CD4-positive, alpha-beta T cell treated with Interferon gamma for 1 hour (primary cell): Measurements from ENCODE around the gene SMC1A.
"Not testable (repeated sequence)": the region's sequence is repeated elsewhere in the genome, so short reads cannot be mapped to it uniquely, and the experiment has no call there.

Experiments used
- DNase-seq: peaks from one replicate; pipeline ENCODE4 v3.0.0-alpha.2; 2020

SMC1A gene

DNA sequence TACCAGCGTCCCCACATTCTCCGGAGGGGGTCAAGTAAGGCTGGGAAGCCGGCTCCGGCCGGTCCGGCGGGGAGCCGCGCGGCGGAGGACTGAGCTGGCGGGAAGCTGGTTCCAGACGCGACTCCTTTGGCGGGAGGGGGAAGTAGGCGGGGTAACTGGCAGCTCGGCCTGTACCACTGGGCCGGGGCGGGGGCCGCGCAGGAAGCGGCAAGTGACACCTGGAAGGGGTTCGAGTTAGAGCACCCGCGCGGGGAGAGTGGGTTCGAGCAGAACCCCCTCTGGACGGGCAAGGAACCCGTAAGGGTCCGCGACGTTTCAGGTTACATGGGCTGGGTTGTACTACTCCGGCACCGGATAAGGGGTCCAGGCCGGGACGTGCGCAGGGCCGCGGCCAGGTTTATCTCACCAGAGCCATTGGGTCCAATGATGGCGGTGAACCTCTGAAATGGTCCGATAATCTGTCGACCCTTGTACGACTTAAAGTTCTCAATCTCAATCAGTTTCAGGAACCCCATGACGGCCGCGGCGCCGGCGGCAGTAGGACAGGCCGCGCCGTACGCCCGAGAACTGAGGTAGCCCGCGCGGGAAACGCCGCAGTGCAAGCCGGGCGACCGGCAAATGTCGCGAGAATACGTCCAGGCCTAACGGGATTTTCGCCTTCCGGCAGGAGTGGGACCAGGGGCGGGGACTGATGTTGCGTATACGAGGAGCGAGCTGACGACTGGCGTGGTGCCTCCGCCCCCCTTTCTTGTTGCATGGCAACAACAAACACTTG, at the start of gene SMC1A:
Gene SMC1A, minus strand, starts transcription at position 569 of the 775 bp plus-strand sequence. Its CDS starts 54 bp downstream, at position 515.
- peak; percentile 100 for DNase-seq

DNA sequence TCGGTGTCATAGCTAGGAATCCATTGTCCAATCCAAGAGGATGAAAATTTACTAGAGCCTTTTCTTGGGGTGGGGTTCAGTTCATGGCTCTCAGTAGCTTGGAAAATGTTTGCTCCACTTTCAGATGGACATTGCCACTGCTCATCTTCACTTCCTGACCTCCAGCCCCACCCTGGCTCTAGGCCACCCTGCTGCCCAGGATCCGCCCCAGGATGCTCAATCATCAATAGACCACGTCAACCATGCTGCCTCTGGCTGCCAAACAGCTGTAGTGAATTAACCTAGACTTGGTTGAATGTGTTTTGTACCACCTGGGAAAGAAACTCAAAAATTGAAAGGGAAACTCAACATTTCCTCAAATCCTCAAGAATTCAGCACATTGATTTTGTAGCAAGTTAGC, 48.9 kb upstream of the SMC1A start:
- DNase-seq: no peak

- not testable (repeated sequence) for DNase-seq
Observed at GRCh38 chrX:53468659-53469058, 46.2 kb upstream of the SMC1A start.

DNA sequence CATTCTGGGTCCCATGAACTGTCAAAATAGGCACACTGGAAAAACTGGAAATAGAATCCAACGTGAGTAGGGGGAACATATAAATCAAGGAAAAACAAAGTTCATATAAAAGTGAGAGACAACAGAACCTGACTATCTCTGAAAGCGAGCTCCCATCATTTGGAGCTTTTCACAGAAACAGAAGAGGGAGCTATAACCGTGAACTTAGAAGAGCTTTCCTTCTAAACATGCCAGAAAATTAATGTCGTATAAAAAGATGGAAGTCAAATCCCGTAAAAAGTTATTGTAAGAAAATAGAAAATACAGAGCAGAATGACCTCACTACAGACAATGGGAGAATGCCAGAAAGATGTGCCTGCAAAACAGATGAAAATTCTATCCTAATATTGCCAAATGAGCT, 35.6 kb upstream of the SMC1A start:
- no peak for DNase-seq

DNA sequence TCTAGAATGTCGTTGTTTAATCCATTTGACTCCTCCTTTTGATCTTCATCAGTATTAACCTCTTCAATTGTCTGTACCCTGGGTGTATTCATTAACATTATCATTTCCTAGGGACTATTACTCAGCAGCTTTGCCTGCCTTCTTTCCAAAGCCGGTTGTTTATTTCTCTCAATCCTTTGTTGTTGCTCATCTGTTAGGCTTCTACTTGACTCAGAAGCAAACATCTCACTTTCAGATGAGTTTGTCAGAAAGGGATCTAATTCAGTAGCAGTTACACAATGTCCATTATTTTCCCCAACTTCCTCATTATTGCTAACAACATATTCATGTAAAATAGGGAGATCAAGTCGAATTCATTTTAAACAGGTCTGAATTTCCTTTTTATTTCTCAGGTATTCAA, 33.8 kb upstream of the SMC1A start:
- DNase-seq: no peak

DNA sequence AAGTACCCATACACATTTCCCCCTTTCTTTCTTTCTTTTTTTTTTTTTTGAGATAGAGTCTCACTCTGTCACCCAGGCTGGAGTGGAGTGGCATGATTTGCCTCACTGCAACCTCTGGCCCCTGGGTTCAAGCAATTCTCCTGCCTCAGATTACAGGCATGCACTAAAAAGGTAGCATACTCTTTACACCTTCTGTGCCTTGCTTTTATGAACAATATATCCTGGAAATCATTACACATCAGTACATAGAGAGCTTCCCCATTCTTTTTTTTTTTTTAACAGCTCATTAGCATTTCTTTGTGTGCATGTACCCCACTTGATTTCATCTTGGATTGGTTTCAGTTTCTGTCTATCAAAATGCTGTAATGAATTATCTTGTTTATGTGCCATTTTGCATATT, 30.4 kb upstream of the SMC1A start:
- no peak for DNase-seq

GRCh38 chrX:53449632-53450031, 27.2 kb upstream of the SMC1A start:
- DNase-seq: no peak

DNA sequence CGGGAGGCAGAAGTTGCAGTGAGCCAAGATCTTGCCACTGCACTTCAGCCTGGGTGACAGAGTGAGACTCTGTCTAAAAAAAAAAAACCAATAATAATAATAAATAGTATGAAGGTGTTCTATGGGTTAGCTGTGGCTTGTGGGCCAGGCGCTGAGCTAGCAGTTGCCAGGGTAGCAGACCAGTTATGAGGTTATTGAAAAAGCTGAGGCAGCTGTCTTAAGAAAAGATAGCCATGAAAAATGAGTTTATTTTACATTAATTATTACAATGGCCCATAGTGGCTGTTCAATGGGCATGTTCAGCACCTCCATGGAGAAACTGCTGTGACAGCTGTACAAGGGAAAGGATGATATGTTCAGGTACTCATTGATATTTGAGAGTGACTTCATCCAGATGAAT, 25.0 kb upstream of the SMC1A start:
- DNase-seq: no peak

DNA sequence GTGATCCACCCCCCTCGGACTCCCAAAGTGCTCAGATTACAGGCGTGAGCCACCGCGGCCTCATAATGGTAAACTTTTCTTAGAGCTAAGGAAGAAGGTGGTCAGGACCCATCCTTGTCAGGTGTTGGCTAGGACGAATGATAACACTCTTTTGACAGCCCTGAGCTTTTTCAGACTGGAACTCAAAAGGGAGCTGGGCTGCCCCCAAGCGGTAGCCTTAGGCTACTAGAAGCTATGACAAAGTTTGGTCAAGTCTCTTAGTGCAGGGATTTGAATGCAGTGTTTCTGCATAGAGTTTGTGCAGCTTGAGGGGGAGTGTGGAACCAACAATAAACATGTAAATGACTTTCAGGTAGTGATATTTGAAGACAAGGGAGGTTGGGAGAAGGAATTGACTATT, 23.5 kb upstream of the SMC1A start:
- DNase-seq: peak; percentile 37

GRCh38 chrX:53442322-53442631, 19.8 kb upstream of the SMC1A start:
- DNase-seq: no peak

DNA sequence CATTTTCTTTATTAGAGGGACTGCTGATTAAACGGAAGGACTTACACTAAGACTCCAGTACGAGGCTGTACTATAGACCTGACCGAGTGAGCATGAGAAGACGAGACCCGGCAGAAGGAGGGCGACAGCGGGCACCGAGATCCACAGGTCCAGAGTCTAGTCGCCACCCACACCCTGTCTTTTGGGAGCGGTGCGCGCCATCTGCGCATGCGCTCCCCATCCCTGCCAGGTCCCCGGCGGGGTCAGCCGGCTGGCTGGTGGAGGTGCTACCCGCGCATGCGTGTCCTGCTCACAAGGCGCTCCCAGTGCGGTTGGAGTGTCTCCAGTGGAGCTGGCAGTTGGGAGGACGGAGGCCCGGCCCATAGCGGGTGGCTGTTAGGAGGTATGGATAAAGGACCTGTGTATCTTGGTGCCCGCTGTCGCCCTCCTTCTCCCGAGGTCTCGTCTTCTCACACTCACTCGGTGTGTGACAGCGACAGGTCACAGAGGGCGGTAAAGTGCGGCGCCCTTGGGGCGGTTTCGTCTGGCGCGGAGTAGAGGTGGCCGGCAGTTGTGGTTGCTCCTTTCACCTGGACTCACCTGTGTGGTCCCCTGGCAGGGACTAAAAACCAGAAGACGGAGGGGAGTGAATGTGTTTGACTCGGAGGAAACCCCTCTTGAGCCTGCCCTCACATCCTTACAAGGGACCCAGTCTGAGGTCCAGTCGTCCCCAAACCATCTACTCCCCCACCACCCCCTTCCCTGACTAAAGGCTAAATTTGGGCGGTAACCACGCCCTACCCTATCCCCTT, 19.3 kb upstream of the SMC1A start:
- peak; percentile 83 for DNase-seq

DNA sequence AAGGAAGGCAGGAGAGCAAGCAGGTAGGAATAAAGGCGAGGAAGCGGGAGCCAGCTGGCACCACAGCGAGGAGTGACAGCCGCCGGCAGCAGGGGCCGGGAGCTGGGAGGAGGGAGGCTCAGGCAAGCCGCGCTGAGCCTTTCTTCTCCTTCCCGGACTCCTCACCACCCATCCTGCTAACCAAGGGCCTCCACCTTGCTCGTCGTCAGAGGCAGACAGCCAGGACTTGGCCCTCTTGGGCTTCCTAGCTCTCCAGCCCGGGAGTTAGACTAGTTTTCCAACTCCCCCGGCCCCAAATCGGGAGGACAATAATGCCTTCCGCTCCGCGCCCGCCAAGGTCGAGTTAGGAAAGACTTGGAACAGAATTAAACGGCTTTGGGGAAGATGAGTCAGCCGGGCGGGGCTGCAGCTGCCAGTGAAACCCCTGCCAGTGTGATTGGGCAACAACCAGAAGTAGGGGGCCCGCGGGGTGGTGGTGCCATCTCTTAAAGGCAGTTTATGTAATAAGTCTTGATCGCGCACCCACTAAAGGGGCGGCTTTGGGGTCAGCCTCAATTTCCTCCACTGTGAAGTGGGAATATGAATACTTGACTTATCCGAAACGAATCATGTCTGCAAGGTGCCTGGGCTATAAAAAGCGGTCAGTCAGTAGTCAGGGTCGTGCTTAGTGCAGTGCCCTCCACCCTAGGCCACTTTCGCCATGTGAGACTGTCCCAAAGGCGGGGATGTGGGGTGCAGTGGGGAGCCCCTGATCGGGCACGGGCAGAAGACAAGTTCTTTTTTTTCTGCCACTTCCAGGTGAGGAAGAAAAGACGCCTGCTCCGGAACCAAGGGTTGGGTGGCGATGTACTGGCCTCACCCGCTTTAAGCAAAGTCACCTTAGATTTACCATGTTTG, 18.4 kb upstream of the SMC1A start:
- DNase-seq: peak; percentile 53

GRCh38 chrX:53440101-53440500, 17.6 kb upstream of the SMC1A start:
- no peak for DNase-seq

- DNase-seq: no peak
Observed at GRCh38 chrX:53438832-53439230, 16.4 kb upstream of the SMC1A start.

DNA sequence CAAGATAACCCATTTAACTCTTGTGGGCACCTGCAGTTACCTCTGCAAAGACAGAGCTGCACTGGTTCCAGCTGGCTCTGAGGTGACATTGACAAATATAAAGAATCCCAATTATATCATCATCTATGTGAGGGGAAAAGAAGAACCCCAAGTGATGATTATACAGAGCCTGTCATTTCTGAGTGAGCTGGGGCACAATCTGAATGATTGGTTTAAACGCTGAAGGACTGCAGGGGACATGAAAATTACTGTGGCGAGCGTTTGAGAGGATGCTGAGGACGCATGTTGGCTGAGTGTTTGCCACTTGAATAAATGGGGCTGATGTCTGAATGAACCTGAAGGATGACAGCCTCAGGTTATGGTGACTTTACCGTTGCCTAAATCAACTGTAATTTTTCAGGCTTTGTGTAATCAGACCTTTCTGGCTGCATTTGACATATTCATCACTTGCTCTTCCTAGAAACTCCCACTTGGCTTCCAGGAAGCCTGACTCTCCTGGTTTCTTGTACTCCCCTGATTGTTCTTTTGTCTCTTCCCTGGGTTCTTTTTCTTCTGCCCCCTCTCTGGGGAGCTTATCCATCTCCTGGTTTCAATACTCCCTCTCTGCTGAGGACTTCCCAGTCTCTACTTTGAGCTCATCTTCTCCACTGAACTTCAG, 15.8 kb upstream of the SMC1A start:
- no peak for DNase-seq

DNA sequence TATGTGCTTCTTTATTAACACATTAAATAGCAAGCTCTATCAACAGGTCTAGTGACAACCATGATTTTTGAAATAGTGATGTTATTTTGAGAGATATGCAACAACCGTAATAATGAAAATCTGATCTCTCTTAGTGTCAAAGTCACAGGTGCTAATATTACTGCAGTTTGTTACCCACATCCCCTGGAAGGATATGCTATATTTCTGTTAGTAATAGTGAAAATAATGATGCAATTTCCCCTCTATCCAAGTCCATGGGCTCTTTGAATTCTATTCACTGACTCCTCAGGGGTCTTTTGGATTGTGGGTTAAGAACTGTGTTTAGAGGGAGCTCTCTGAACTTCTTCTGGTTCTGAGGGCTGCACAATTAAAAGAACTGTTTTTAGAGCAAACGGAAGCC, 14.8 kb upstream of the SMC1A start:
- no peak for DNase-seq

DNA sequence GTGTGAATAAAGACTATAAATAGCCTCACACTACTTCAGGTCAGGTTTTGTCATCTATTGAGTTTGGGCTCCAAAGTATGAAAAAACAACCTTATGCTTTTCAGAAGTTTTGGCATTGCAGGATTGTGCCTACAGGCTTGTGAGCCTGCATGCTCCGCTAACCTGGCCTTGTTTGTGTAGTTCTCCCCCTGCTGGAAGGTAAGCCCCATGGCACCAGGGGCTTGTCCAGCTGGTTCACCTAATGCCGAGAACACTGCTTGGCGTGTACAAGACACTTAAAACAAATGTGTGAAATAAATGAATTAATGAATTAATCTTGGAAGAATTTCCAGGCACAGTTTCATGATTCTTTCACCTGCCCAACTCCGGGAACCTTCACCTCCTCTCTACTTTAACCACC, 13.5 kb upstream of the SMC1A start:
- DNase-seq: peak; percentile 73

DNA sequence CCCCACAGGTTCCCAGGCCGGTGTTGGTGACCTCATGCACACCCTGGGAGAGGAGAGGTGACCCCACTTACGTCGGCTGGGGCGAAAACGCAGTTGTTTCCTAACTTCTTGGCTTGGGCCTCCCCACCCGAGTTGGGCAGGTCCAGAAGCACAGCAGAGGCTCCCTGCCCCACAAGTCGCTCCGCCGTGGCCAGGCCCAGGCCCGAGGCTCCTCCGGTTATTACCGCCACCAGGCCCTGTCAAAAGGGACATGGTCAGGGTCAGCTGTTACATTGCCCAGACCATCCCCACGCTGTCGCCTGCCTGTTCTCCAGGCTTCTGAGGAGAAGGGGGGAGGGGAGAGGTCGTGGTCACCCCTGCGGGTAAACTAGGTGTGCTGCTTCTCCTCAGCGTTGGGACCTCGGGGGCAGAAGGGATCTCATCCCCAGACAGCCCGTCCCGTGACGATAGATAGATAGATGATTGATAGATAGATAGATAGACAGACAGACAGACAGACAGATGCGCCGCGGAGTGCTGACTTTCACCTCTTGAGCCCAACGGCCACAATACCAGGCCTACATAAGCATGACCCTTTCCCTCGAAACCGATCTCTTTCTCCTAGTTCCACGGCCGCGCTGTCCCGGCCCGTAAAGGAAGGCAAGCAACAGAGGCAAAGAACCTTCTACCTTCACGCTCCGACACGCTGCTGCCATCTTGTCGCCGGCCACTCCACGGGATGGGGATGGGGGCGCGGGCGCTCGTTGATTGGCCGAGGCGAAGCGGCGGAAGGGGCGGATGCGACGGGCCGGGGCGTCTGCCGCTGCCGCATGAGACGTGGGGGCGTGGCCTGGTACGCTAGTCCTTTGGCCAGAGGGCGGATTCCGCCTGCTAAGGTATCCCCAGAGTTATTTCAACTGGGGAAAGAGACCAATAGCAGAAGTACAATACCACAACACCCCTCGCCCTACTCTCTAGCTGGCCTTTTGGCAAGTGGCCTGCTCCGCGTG, 11.5 kb upstream of the SMC1A start, which contains the start of gene HSD17B10:
Gene HSD17B10, minus strand, starts transcription at position 720 of the 989 bp plus-strand sequence. Its CDS starts 25 bp downstream, at position 695.
- peak; percentile 88 for DNase-seq

- no peak for DNase-seq
Observed at GRCh38 chrX:53430231-53430630, 7.8 kb upstream of the SMC1A start.

- DNase-seq: no peak
Observed at GRCh38 chrX:53429755-53430154, 7.3 kb upstream of the SMC1A start.

GRCh38 chrX:53422861-53423306, 430 bp upstream of the SMC1A start, which contains the start of gene RIBC1:
Gene RIBC1 (plus strand): TSS chrX:53422873. CDS start chrX:53426277, 3,404 bp downstream.
- DNase-seq: no peak
